Mucosa of stomach (tissue), 1 donor: ENCODE data around the gene ANKRD40CL.
A peak's percentile ranks its signal among the peaks of the same experiment; 100 is the strongest.
"Not testable (repeated sequence)": the region's sequence is repeated elsewhere in the genome, so short reads cannot be mapped to it uniquely, and the experiment has no call there.

Source experiments
- H3K27me3 ChIP-seq: one replicate; pipeline ENCODE4 v1.7.0; 2013; ENCODE audit warnings: mild to moderate bottlenecking, low read length; ENCODE audit not compliant: control insufficient read depth, insufficient read depth
- H3K36me3 ChIP-seq: one replicate; pipeline ENCODE4 v1.7.0; 2013; ENCODE audit warnings: low read length; ENCODE audit not compliant: control insufficient read depth, insufficient read depth
- H3K4me1 ChIP-seq: one replicate; pipeline ENCODE4 v1.7.0; 2013; ENCODE audit warnings: mild to moderate bottlenecking, low read length; ENCODE audit not compliant: control insufficient read depth, insufficient read depth
- H3K4me3 ChIP-seq: one replicate; pipeline ENCODE4 v1.7.0; 2013; ENCODE audit warnings: low read length
- H3K9ac ChIP-seq: one replicate; pipeline ENCODE4 v1.7.0; 2013; ENCODE audit warnings: mild to moderate bottlenecking, low read length, moderate library complexity
- H3K9me3 ChIP-seq: one replicate; pipeline ENCODE4 v1.7.0; 2013; ENCODE audit warnings: mild to moderate bottlenecking, low read length, moderate library complexity; ENCODE audit not compliant: control insufficient read depth
- donor health status: Pancreatic carcinoma.

ANKRD40CL gene

DNA sequence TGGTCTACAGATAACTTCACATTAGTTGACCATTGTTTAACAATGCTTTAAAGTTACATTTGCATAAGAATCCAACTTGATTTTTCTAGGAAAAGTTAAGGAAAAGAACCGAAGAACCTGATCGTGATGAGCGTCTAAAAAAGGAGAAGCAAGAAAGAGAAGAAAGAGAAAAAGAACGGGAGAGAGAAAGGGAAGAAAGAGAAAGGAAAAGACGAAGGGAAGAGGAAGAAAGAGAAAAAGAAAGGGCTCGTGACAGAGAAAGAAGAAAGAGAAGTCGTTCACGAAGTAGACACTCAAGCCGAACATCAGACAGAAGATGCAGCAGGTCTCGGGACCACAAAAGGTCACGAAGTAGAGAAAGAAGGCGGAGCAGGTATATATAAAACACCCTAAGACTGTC lies 21.7 kb downstream of the ANKRD40CL start:
- Histone ChIP-seq H3K9me3 (no peaks in the 10 kb centered on the region), H3K36me3 (peaks cover 6% of the 10 kb centered on the region), H3K27me3 (no peaks in the 10 kb centered on the region), H3K4me1 (no peaks in the 10 kb centered on the region), H3K4me3 (no peak overlapping the region), H3K9ac (no peak overlapping the region)

DNA sequence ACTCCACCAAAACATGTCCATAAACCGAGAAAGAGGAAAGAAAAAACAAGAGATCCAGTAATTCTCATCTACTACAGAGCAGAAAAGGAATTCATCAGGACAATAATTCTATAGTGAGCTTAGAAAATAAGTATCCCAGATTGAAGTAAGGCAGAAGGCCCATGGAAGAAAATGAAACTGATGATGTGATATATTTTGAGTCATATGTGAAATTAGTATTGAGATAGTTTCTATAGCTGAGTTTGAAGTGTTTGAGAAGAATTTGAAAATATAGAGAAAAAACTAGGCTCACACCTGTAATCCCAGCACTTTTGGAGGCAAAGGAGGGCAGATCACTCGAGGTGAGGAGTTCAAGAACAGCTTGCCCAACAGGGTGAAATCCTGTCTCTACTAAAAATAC lies 28.2 kb downstream of the ANKRD40CL start:
- Histone ChIP-seq H3K36me3 (peaks cover 6% of the 10 kb centered on the region), H3K27me3 (no peaks in the 10 kb centered on the region), H3K4me1 (no peaks in the 10 kb centered on the region), H3K9me3 (no peaks in the 10 kb centered on the region), H3K4me3 (no peak overlapping the region), H3K9ac (no peak overlapping the region)

DNA sequence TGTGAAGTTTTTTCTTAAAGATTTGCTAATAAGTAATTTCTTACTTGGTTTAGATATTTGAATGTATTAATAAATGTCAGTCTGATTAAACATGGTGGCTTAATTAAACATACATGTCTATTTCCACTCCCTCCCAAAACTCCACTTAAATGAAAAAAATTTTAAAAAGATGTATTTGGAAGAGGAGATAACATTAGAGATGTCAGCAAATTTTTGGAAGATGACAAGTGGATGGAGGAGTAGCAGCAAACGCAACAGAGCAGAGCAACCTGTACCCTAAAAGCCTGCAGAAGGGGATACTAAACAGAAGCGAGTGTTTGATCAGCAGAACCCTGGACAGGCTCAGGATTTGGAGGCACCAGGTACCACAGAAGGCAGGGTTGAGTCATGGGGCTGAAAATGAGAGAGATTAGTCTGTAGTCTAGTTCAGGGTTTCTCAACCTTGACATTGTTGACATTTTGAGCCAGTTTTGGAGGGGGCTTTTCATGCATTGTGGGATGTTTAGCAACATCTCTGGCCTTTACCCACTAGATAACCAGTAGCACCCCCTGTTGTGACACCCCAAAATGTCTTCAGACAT lies 30.1 kb downstream of the ANKRD40CL start:
- Histone ChIP-seq H3K9me3 (no peaks in the 10 kb centered on the region), H3K27me3 (no peaks in the 10 kb centered on the region), H3K9ac (no peak overlapping the region), H3K4me1 (peaks cover 1% of the 10 kb centered on the region), H3K4me3 (no peak overlapping the region), H3K36me3 (peaks cover 6% of the 10 kb centered on the region)

DNA sequence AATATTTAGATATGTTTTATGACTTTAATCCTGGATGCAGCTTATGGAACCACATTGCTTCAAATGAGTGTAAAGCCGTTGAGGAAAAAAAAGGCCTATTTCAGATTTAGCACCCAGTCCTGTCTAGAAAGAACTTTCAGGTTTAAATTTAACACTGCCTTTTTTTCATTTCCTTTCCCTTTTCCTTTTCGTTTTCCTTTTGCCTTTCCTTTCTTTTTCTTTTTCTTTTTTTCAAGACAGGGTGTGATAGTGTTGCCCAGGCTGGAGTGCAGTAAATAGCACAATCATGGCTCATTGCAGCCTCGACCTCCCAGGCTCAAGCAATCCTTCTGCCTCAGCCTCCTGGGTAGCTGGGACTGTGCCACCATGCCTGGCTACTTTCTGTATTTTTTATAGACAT lies 32.0 kb downstream of the ANKRD40CL start:
- no peaks in the 10 kb centered on the region for H3K36me3 ChIP-seq
- no peak overlapping the region for H3K9ac ChIP-seq
- H3K9me3 ChIP-seq, result no peaks in the 10 kb centered on the region
- H3K27me3 ChIP-seq, result no peaks in the 10 kb centered on the region
- peaks cover 16% of the 10 kb centered on the region for H3K4me1 ChIP-seq
- no peak overlapping the region for H3K4me3 ChIP-seq

DNA sequence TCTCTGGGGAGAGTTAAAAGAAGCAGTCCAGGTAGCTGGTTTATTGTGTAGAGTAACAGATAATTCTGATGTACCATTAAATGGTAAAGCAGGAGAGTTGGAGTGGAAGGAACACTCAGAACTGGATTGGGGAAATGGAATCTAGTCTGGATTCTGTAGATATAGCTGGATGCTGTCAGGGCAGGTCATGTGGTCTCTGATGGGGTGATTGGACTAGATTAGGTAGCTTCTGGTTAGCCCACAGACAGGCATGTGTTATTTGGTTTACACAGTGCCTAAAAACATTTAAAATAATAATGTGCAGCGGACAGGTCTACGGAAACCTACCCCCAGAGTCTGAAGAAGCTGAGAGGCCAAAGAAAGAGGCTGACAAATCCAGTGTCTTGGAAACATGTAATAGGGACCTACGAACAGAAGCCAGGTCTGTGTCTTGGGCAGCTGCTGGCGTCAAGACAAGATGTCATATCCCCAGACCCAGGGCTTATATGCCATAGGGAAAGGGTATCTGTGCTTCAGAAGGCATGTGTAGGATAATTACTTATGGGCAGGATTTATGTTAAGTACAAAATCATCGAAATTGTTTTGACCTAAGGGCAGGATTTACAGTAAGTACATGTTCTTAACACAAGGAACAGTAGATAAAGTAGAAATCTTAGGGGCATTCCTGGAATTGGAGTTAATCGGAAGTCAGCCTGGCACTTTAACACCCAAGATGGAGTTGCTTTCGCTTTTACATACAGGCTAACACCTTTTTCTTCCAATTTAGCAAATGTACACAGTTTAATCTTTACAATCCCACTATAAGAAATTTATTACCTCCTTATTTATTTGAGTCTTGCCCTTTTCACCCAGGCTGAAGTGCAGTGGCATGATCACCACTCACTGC lies 35.5 kb downstream of the ANKRD40CL start:
- Histone ChIP-seq H3K4me3 (no peak overlapping the region), H3K9ac (no peak overlapping the region), H3K27me3 (no peaks in the 10 kb centered on the region), H3K9me3 (no peaks in the 10 kb centered on the region), H3K36me3 (no peaks in the 10 kb centered on the region), H3K4me1 (peaks cover 23% of the 10 kb centered on the region)

DNA sequence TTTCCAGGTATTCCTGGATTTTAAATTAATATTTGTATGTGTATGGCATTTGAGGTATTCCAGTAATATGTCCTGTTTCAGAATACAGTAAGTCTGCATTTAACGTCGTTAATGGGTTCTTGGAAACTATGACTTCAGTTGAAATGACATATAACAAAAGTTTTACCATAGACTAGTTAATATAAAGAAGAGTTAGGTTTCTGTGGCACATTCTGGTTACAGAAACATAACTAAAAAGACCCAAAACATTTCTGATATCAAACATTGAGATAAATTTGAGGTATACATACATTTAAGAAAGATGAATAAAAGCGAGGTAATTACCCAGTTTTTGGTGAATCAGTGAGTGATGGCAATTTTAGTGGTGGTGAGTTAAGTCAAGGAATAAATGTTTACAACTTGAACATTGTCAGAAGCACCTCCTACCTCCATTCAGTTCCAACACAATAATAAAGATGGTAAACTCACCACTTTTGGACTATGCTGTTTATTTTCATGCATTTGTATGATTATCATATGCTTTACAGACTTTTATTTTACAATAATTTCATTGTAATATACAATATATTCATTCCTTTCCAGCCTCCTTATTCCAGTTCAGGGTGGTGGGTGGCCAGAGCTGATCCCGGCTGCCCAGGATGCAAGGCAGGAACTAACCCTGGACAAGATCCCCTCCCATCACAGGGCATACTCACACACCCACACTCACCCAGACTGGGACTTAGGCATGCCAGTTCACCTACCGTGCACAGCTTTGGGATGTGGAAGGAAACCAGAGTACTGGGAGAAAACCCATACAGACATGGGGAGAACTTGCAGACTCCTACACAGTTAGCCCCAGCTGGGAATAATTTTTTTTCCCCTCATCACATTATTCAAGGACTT lies 38.2 kb downstream of the ANKRD40CL start:
- Histone ChIP-seq H3K27me3 (no peaks in the 10 kb centered on the region), H3K4me1 (peaks cover 27% of the 10 kb centered on the region), H3K9ac (no peak overlapping the region), H3K9me3 (no peaks in the 10 kb centered on the region), H3K36me3 (no peaks in the 10 kb centered on the region), H3K4me3 (no peak overlapping the region)

DNA sequence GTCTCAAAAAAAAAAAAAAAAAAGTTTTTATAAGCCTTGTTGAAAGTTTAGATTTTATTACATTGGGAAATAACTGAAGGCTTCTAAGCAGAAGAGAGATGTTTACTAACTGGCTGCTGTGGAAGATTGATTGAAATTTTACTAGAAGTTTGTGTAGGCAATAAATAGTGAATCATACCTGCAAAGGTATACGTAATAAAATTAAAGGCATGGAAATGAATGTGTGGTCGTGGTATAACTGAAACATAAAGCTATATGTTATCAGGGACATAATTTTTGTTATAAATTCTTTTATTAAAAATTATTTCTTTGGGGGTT lies 39.2 kb downstream of the ANKRD40CL start:
- Histone ChIP-seq H3K36me3 (no peaks in the 10 kb centered on the region), H3K4me3 (no peak overlapping the region), H3K9me3 (no peaks in the 10 kb centered on the region), H3K27me3 (no peaks in the 10 kb centered on the region), H3K4me1 (peaks cover 32% of the 10 kb centered on the region), H3K9ac (no peak overlapping the region)

DNA sequence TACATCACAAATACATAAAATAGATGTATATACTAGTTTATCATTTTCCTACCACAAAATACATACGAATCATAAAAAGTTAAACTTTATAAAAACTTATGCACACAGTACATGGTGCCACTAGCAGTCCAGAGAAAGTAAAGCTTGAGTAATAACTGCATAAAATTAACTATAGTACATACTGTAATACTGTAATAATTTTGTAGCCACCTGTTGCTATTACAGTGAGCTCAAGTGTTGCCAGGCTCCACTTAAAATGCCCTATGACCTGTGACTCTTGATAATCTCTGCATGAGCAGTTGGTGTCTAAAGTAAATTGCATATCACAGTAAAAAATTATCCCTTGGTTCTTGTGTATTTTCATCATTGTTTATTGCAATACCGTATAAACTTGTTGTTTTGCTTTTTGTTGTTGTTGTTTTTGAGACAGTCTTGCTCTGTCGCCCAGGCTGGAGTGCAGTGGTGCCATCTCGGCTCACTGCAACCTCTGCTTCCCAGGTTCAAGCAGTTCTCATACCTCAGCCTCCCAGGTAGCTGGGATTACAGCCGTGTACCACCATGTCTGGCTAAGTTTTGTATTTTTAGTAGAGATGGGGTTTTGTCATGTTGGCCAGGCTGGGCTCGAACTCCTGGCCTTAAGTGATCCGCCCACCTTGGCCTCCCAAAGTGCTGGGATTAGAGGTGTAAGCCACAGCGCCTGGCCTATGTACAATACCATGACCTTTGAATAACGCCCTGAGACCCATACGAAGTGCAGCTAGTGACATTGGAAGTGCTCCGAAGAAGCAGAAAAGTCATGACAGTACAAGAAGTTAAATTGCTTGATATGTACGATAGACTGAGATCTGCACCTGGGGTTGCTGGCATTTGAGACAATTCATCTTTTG lies 41.3 kb downstream of the ANKRD40CL start:
- no peak overlapping the region for H3K9ac ChIP-seq
- no peak overlapping the region for H3K4me3 ChIP-seq
- H3K9me3 ChIP-seq, result no peaks in the 10 kb centered on the region
- peaks cover 34% of the 10 kb centered on the region for H3K4me1 ChIP-seq
- H3K36me3 ChIP-seq, result no peaks in the 10 kb centered on the region
- no peaks in the 10 kb centered on the region for H3K27me3 ChIP-seq

DNA sequence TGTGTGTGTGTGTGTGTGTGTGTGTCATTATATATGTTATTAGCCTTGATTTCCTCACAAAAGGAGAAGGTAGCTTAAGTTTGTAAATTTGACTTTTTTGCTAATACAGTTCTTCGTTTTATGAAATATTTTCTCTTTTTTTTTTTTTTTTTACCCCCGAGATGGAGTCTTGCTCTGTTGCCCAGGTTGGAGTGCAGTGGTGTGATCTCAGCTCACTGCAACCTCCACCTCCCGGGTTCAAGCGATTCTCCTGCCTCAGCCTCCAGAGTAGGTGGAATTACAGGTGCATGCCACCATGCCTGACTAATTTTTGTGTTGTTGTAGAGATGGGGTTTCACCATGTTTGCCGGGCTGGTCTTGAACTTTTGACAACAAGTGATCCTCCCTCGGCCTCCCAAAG lies 42.7 kb downstream of the ANKRD40CL start:
- H3K27me3 ChIP-seq, H3K4me3 ChIP-seq, H3K9me3 ChIP-seq, H3K36me3 ChIP-seq, H3K9ac ChIP-seq: not testable (repeated sequence)
- peaks cover 28% of the 10 kb centered on the region for H3K4me1 ChIP-seq

DNA sequence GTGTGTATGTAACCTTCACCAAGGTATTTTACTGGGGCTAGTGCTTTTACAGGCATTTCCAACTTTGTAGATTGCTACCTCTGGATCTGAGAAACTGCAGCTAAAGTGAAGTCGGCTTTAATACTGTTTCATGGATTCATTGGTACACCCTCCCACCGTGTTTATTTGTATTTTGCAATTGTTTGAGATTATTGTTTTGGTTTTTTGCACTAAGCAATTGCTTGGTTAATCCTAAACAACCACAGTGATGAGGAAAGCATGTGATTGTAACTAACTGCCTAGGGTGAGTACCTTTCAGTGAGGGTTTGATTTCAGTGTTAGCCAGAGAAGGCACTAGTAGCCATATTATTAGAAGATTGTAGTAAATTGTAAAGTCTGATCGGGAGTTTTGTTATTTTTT lies 44.6 kb downstream of the ANKRD40CL start:
- no peaks in the 10 kb centered on the region for H3K36me3 ChIP-seq
- peaks cover 27% of the 10 kb centered on the region for H3K4me1 ChIP-seq
- H3K9ac ChIP-seq, result peak overlapping the region; percentile 20
- H3K9me3 ChIP-seq, result no peaks in the 10 kb centered on the region
- no peak overlapping the region for H3K4me3 ChIP-seq
- no peaks in the 10 kb centered on the region for H3K27me3 ChIP-seq

DNA sequence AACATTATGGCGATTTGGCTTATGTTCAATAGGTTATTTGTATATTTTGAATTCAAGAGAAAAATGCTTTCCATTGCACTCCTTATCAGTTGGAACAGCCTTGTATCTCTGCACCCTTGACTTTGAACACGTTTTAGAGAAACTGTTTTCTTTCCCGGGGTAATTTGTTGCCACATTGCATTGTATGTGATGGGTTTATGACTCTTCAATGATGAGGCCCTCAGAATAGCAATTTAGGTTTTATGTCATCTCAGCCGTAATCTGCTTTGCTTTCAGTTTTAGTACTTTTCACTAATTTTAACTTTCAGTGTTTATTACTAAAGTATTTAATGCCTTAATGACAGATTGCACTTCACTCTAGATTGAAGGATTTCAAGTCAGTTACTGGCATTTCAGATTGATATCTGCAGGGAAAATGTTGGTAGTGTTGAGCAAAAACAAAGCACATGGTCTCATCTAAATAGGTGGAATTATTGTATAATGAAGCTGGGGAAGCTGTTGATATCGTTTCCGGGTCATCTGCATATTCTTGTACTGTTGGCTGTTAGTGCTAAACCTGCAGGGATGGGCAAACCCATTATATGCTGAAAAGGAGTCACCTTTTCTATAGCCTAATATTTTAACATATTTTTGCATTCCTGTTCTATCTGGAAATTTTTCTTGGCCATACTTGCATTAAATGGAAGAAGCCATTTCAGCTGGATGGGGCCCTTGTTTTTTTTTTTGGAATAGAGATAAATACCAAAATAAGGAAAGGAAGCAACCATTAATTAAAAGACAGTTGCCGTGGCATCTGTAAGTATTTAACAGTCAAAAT lies 45.9 kb downstream of the ANKRD40CL start:
- Histone ChIP-seq H3K4me3 (peak overlapping the region; percentile 89), H3K36me3 (no peaks in the 10 kb centered on the region), H3K27me3 (no peaks in the 10 kb centered on the region), H3K9ac (peak overlapping the region; percentile 42), H3K9me3 (no peaks in the 10 kb centered on the region), H3K4me1 (peaks cover 21% of the 10 kb centered on the region)
